ENCODE data around the gene TPRN.

Gene TPRN

GRCh38 chr9:137206602-137207001 lies 6.1 kb upstream of the TPRN start:
- DNase-seq (ENCODE audit: low spot score), result no peak

DNA sequence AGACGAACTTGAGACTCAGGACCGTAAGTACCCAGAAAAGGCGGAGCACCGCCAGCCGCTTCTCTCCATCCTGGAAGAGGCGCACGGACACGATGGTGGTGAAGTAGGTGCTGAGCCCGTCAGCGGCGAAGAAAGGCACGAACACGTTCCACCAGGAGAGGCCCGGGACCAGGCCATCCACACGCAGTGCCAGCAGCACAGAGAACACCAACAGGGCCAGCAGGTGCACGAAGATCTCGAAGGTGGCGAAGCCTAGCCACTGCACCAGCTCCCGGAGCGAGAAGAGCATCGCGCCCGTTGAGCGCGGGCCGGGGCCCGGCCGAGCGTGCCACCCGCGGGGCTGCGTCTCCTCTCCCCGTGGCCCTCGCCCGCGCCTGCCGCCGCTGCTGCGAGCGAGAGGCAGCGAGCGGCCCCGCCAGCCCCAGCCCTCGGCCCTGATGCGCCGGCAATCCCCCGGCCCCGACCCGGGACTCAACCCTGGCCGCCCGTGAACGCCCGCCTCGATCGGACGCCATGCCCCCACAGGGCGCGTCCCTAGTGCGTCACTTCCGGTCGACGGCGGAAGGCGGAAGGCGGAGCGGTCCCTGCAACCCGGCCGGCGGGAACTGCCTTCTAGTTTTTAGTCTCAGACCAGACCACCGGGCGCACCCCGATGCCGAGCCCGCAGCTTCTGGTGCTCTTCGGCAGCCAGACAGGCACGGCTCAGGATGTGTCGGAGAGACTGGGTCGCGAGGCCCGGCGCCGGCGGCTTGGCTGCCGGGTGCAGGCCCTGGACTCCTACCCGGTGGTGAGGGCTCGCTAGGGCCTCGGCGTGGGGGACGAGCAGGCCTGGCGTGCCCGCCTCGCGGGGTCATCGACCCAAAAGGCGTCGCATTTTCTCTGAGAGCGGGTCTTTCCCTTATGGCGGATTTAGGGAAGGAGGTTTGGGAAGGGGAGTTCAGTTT lies 4.9 kb upstream of the TPRN start, which contains the start of the genes NDOR1 and TMEM203:
Gene NDOR1 (plus strand): TSS at position 575 of the 944 bp plus-strand sequence. CDS start 78 bp downstream, at position 653.
Gene TMEM203 (minus strand): TSS at position 523 of the 944 bp plus-strand sequence. CDS start 234 bp downstream, at position 289.
- DNase-seq (ENCODE audit: low spot score), result peak; percentile 97

GRCh38 chr9:137204731-137205125 lies 4.2 kb upstream of the TPRN start:
- no peak for DNase-seq (ENCODE audit: low spot score)

- no peak for DNase-seq (ENCODE audit: low spot score)
These were observed 2.4 kb upstream of the TPRN start for GRCh38 chr9:137202966-137203365.

GRCh38 chr9:137201205-137201868 lies 796 bp upstream of the TPRN start:
- DNase-seq (ENCODE audit: low spot score), result no peak

DNA sequence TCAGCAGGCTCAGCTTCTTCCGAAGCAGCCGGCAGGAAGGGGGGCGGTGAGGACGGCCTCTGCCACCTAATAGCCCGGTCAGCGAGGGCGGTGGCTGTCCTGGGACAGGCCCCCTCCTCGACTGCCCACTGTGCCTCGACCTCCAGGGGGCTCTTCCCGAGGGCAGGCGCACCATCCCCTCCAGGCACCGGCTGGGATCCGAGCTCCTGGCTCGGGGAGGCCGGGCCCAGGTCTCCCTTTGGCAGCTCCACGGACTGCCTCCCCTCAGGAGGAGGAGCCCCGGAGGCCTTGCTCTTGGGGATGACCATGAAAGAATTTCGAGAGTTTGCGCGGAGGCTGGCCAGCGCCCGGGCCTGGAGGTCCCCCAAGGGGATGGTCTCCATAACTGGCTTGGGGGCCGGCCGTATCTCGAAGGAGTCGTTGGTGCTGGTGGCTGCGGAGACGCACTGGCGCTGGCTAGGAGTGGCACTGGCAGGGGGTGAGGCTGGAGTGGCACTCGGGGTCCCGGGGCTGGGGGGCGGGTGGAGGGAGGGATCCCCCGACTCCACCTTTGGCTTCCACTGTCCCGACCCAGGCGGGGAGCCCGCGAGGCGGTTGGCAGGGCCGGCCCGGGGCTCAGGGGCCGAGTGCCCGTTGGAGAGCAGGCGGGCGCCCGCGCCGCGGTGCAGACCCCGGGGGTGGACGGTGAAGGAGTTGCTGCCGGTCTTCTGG lies 975 bp downstream of the TPRN start:
- DNase-seq (ENCODE audit: low spot score), result peak; percentile 43

DNA sequence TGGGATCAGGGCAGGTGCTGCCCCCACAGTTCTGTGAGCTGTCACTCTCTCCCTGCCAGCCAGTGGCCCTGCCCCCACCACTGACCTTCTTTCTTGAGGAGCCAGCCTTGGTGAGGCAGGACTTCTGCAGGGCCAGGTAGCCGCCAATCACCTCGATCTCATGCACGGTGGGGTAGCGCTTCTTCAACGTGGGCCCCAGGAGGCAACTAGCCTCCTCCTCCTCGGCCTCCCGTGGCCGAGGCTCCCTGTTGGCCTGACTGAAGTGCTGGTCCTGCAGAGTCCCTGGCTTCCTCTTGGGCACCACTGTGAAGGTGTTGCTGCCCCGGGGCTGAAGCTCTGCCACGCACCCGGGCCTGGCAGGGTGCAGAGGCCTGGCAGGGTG lies 1.6 kb downstream of the TPRN start:
- DNase-seq (ENCODE audit: low spot score), result no peak

- no peak for DNase-seq (ENCODE audit: low spot score)
These were observed 2.3 kb downstream of the TPRN start for GRCh38 chr9:137198051-137198901.

- no peak for DNase-seq (ENCODE audit: low spot score)
These were observed 4.9 kb downstream of the TPRN start for GRCh38 chr9:137195525-137196220.

DNA sequence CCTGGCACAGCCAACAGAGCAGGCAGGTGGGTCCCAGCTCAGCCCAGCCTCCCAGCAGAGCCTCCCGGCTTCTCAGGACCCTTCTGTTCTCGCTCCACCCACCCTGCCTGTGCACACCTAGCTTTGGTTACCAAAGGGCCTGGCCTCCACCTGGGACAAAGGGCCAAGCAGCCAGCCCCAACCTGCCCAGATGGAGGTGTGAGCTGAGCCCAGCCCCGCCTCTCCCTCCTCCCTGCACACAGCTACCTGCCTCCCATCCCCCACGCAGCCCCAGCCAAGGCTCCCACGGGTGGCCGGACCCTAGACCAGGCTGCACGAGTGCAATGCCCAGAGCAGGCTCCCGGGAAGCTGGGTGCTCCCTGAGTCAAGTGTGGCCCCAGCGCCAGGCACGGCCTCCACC lies 5.6 kb downstream of the TPRN start:
- DNase-seq (ENCODE audit: low spot score), result no peak

GRCh38 chr9:137194388-137194787 lies 6.2 kb downstream of the TPRN start:
- DNase-seq (ENCODE audit: low spot score), result no peak

GRCh38 chr9:137193771-137194170 lies 6.8 kb downstream of the TPRN start:
- DNase-seq (ENCODE audit: low spot score), result no peak

DNA sequence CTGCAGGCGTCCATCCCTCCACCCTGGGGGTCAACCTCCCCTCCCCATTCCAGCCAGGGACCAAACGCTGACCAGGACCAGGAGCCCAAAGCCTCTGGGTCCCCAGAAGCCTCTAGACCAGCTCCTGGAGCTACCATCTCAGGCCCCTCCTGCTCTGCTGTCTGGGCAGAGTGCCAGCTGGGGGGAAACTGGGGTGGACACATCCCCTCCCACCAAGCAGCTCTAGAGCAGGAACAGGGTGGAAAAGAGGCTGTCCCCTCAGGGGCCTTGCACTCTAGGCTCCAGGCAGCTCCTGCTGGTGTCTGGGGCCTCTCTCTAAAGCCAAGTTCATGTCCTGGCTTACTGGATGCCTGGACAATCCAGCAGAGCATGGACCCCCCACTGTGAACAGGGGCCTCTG lies 7.7 kb downstream of the TPRN start:
- no peak for DNase-seq (ENCODE audit: low spot score)

DNA sequence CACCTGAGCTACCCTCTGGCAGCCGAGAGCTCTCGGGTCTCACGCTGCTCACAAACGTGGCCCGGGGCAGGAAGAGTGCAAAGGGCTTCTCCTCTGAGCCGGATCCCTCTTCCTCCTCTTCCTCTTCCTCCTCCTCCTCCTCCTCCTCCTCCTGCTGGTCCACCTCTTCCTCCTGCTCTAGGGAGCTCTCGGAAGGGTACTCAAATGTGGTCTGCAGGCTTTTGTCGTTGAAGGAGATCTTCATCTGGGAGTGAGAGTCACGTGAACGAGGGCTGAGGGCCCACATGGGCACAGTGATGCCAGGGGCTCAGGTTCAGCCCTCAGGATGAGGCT lies 8.1 kb downstream of the TPRN start:
- no peak for DNase-seq (ENCODE audit: low spot score)

DNA sequence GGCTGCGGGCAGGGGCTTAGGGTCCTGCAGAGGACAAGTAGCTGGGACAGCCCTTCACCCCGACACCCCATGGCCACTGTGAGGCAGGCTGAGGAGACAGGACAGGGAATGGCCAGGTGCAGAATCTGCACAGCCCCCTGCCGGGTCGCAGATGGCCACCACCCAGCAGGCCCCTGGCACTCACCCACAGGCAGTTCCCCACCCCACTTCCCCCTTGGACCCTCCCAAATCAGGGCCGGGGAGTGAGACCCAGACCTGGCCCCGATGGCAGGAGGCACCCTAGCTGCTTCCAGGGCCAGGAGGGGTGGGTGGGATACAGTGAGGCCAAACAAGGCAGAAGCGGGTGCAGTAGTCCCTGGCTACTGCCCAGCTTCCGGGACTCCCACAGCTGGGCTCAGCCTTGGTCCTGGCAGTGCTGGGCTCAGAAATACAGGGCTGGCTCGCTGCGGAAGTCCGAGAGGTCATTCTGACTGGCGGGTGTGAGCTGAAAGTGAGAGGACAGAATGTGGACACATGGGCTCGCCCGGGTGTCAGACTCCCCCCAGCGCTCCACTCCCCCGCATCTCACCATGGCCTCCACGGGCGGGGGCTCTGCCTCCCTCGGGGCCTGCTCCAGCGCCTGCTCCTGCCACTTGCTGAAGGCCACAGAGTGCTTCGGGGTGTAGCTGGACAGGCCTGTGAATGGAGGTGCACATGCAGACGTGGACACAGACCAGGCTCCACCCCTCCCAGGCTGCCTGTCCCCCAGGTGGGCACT lies 8.7 kb downstream of the TPRN start:
- DNase-seq (ENCODE audit: low spot score), result no peak

DNA sequence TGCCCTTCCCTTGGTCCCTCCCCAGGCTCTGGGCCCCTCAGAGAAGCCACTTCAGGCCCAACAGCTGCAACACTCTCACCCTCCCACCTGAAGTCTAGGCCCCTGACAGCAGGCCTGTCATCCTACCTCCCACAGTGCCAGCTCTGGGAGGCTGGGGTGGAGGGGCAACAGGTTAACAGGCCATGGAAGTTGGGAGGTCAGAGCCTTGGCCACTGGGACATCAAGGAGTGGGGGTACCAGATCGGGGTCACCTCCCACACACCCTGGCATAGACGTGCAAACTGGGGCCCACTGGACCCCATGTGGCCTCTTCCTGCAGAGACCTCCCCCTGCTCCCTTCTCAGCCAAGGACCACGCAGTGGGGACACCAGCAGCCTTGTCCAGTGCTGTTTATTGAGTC lies 9.3 kb downstream of the TPRN start:
- no peak for DNase-seq (ENCODE audit: low spot score)

DNA sequence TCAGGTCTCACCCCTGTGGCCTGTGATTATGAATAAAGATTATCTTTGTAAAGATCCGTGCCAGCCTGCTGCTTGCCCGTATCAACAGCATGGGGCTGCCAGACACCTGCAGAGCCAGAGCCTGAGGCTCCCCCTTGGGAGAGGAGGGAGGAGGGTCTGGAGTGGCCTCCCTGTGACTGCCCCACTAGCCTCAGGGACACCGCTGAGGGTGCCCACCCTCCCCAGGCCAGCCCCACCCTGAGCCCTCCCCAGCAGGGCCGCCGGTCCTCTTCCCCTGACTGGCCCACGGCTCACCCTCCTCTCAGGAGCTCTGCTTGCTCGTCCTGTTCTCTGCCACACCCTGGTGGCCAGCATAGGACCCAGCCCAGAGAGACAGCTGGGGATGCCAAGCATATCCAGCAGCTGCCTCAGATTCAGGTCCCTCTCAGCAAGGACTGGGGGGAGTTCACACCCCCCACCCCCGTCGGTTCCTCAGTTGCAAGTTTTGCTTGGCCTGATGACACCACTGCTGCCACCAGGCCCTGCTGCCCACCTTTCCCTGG lies 10.2 kb downstream of the TPRN start:
- DNase-seq (ENCODE audit: low spot score), result no peak

DNA sequence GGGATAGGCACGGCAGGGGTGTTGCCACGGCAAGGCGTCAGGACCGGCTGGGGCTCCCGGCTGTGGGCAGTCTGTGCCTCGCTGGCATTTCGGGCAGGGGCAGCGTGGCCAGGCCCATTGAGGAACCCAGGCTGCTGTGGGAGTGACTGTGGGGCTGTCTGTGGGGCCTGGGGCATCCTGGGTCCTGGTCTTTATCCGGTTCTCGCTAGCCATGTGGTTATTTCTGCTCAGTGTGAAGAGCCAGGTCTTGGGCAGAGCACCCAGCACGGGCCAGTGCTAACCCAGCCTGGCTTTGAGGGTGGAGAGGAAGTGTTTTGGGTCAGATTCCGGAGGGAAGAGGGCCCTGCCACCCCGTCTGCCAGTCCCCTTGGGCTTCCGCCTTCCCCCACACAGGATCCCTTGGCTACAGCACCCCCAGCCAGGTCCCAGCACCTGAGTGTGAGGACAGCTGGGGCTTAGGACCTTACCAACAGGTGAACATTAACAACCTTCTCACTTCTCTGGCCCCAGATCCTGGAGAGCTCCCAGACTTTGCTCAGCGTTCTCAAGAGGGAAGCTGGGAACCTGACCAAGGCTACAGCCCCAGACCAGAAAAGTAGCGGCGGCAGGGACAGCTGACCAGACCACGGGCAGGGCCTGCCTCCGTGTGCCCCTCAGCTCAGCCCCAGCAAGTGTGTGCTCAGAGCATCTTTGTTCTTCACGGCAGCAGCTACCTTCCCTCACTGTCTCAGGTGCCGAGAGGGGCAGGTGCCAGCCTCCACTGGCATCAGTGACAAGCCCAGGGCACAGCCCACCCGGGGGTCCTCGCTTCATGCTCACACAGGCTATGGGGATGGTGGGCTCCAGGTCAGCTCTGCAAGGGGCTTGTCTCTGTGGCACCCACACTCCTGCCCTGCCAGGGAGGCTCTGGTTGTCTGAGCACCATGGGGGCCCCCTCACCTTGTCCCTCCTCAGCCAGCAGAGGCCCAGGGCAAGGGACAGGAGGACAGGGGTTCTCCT lies 10.9 kb downstream of the TPRN start:
- no peak for DNase-seq (ENCODE audit: low spot score)

Measured in hepatic stellate cell (primary cell).